Ascending aorta (tissue), 2 donors: Measurements from ENCODE around the gene AK3. TPM values are rescaled to one million over a fixed set of nuclear protein-coding genes. Genes with fewer than 3 reads are reported as not detected.

ENCODE experiments used
- DNase-seq, 2 donors: peaks; one replicate each; pipeline ENCODE4 v3.0.0-alpha.2; 2019; ENCODE audit warnings: low spot score in 2 of 2
- H3K27ac ChIP-seq, 2 donors: fragments of 200-600 bp; sonication (generic); one replicate each; pipeline ENCODE4 v1.5.1; 2016 to 2017; ENCODE audit warnings: mild to moderate bottlenecking in 1 of 2
- H3K27me3 ChIP-seq: fragments of 200-600 bp; sonication (generic); one replicate; pipeline ENCODE4 v1.5.1; 2017
- H3K36me3 ChIP-seq, 2 donors: fragments of 200-600 bp; sonication (generic); one replicate each; pipeline ENCODE4 v1.5.1; 2016
- H3K4me1 ChIP-seq, 2 donors: fragments of 200-600 bp; sonication (generic); one replicate each; pipeline ENCODE4 v1.5.1; 2016 to 2017; ENCODE audit warnings: mild to moderate bottlenecking in 1 of 2
- H3K4me3 ChIP-seq, 2 donors: fragments of 200-600 bp; sonication (generic); one replicate each; pipeline ENCODE4 v1.5.1; 2016 to 2017; ENCODE audit warnings: mild to moderate bottlenecking in 1 of 2
- H3K9me3 ChIP-seq, 2 donors: fragments of 200-600 bp; sonication (generic); one replicate each; pipeline ENCODE4 v1.5.1; 2016
- CTCF ChIP-seq, 3 experiments: fragments of 200-600 bp in 2 of 3; fragments of 450-650 bp in 1 of 3; sonication (generic) in 2 of 3; IDR thresholded peaks; one replicate each; pipeline ENCODE4 v1.5.1; 2016 to 2019; ENCODE audit warnings: antibody characterized with exemption in 3 of 3, mild to moderate bottlenecking in 1 of 3, moderate library complexity in 1 of 3
- intact Hi-C: fragments of 100-400 bp; cut with DNase I; formaldehyde crosslinking; loops from one replicate; pipeline ENCODE4 v1.15.1; 2023
- total RNA-seq: library from RNA; depleted of rRNA; stranded (reverse); fragments of >200 nt; gene quantifications from one replicate; pipeline ENCODE4 v1.1.0, GENCODE V29; 2016

Gene AK3
- total RNA-seq, 1 donor from 2014 or later: 37.1 TPM

- H3K4me1 ChIP-seq: no peaks in the 10 kb centered on the region
- DNase-seq: no peak
- no peaks in the 10 kb centered on the region for H3K9me3 ChIP-seq
- no peaks in the 10 kb centered on the region for H3K27me3 ChIP-seq
- H3K36me3 ChIP-seq: peaks cover 25 to 43% of the 10 kb centered on the region in 2 donors
- intact Hi-C loops: no loop called here
- no peak overlapping the region for H3K27ac ChIP-seq
- no peak overlapping the region for H3K4me3 ChIP-seq
- TF ChIP-seq CTCF (IDR thresholded peaks at IDR 0.05): no peak
These were observed 27.2 kb downstream of the AK3 start for GRCh38 chr9:4713849-4714248.

- intact Hi-C loops: no loop called here
- Histone ChIP-seq H3K4me1 (no peaks in the 10 kb centered on the region), H3K9me3 (no peaks in the 10 kb centered on the region), H3K27me3 (no peaks in the 10 kb centered on the region), H3K27ac (no peak overlapping the region), H3K36me3 (peaks cover 12 to 33% of the 10 kb centered on the region in 2 donors), H3K4me3 (no peak overlapping the region)
- no peak for TF ChIP-seq CTCF (IDR thresholded peaks at IDR 0.05)
- no peak for DNase-seq
These were observed 31.6 kb downstream of the AK3 start for GRCh38 chr9:4709380-4709779.

- intact Hi-C loops: no loop called here
- no peak for TF ChIP-seq CTCF (IDR thresholded peaks at IDR 0.05)
- peak overlapping the region in 1 of 2 donors; percentile 28 for H3K27ac ChIP-seq
- peaks cover 25 to 42% of the 10 kb centered on the region in 2 donors for H3K36me3 ChIP-seq
- H3K4me3 ChIP-seq: no peak overlapping the region
- DNase-seq: no peak
- no peaks in the 10 kb centered on the region for H3K9me3 ChIP-seq
- no peaks in the 10 kb centered on the region for H3K4me1 ChIP-seq
- H3K27me3 ChIP-seq: no peaks in the 10 kb centered on the region
These were observed 33.9 kb downstream of the AK3 start for GRCh38 chr9:4706971-4707622.

GRCh38 chr9:4706021-4706420, 35.0 kb downstream of the AK3 start:
- H3K4me3 ChIP-seq: no peak overlapping the region
- H3K9me3 ChIP-seq: no peaks in the 10 kb centered on the region
- no peaks in the 10 kb centered on the region for H3K4me1 ChIP-seq
- H3K27ac ChIP-seq: no peak overlapping the region
- no peaks in the 10 kb centered on the region for H3K27me3 ChIP-seq
- no peak for DNase-seq
- intact Hi-C loops: no loop called here
- H3K36me3 ChIP-seq: peaks cover 32 to 51% of the 10 kb centered on the region in 2 donors
- TF ChIP-seq CTCF (IDR thresholded peaks at IDR 0.05): no peak

- intact Hi-C loops: no loop called here
- H3K36me3 ChIP-seq: peaks cover 39 to 52% of the 10 kb centered on the region in 2 donors
These were observed 36.9 kb downstream of the AK3 start for GRCh38 chr9:4704129-4704528.

More at GRCh38 chr9:4704129-4704528, 36.9 kb downstream of the AK3 start:
- no peak for TF ChIP-seq CTCF (IDR thresholded peaks at IDR 0.05)
- Histone ChIP-seq H3K9me3 (no peaks in the 10 kb centered on the region), H3K27ac (no peak overlapping the region), H3K4me3 (no peak overlapping the region), H3K27me3 (no peaks in the 10 kb centered on the region), H3K4me1 (no peaks in the 10 kb centered on the region)
- DNase-seq: no peak
